ENCODE data around the gene MYO3B. TPM values are rescaled to one million over a fixed set of nuclear protein-coding genes. Genes with fewer than 3 reads are reported as not detected.

MYO3B gene
- total RNA-seq, 1 donor from 2014 or later: 0.17 TPM

DNA sequence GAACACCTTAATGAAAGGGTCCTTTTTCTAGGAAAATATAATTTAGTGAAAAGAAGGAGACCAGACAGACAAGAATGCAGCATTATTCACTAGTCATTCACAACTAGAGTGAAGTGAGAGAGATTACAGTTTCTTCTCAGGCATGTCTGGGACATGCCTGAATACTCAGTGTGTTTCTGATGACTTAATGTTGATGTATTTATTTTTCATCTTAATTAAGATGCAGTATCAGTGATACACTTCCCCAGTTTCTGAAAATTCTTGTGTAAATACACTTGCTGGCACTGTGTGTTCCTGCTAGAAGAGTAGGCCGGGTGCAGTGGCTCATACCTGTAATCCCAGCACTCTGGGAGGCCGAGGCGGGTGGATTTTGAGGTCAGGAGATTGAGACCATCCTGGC lies 143.6 kb downstream of the MYO3B start:
- Histone ChIP-seq H3K27me3 (no peaks in the 10 kb centered on the region), H3K4me1 (no peaks in the 10 kb centered on the region), H3K4me3 (no peak overlapping the region), H3K27ac (no peak overlapping the region), H3K9me3 (no peaks in the 10 kb centered on the region), H3K36me3 (no peaks in the 10 kb centered on the region)
- ATAC-seq: no peak
- TF ChIP-seq, protein P1, sequence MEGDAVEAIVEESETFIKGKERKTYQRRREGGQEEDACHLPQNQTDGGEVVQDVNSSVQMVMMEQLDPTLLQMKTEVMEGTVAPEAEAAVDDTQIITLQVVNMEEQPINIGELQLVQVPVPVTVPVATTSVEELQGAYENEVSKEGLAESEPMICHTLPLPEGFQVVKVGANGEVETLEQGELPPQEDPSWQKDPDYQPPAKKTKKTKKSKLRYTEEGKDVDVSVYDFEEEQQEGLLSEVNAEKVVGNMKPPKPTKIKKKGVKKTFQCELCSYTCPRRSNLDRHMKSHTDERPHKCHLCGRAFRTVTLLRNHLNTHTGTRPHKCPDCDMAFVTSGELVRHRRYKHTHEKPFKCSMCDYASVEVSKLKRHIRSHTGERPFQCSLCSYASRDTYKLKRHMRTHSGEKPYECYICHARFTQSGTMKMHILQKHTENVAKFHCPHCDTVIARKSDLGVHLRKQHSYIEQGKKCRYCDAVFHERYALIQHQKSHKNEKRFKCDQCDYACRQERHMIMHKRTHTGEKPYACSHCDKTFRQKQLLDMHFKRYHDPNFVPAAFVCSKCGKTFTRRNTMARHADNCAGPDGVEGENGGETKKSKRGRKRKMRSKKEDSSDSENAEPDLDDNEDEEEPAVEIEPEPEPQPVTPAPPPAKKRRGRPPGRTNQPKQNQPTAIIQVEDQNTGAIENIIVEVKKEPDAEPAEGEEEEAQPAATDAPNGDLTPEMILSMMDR (IDR thresholded peaks at IDR 0.05): no peak
- DNase-seq: no peak
- intact Hi-C loops (cut with DNase I): no loop called here

DNA sequence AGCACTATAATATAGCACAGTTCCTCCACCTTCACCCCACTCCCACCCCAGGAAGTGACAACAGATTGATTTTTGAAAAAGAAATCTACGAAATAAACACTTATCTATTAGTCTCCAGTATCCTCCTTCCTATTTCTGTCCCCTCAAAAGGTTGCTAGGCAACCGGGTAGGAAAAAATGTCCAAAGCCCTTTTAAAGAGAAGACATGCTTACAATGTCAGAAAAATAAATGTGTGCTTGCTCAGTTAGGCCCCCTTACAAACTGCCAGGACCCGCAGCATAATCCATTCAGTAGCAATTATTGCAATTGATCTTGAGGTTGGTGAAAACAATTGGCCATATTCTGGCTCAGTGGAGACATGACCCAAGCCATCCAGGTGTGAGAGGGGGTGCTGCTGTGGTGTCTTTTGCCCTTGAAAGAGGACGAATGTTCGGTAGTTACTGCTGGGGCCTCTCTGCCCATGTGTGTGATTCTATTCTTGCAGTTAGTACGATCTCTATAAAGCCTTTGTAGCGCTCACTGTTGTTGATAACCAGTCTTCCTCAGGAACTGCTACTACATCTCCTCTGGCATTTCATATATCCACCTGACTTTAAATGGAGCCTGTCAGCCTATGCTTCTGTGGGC lies 144.3 kb downstream of the MYO3B start:
- intact Hi-C loops (cut with DNase I): no loop called here
- no peaks in the 10 kb centered on the region for H3K4me1 ChIP-seq
- no peaks in the 10 kb centered on the region for H3K9me3 ChIP-seq
- DNase-seq: no peak
- H3K27me3 ChIP-seq: no peaks in the 10 kb centered on the region
- no peaks in the 10 kb centered on the region for H3K36me3 ChIP-seq
- no peak overlapping the region for H3K4me3 ChIP-seq
- H3K27ac ChIP-seq: no peak overlapping the region
- ATAC-seq: no peak
- TF ChIP-seq, protein P1 (IDR thresholded peaks at IDR 0.05): no peak

DNA sequence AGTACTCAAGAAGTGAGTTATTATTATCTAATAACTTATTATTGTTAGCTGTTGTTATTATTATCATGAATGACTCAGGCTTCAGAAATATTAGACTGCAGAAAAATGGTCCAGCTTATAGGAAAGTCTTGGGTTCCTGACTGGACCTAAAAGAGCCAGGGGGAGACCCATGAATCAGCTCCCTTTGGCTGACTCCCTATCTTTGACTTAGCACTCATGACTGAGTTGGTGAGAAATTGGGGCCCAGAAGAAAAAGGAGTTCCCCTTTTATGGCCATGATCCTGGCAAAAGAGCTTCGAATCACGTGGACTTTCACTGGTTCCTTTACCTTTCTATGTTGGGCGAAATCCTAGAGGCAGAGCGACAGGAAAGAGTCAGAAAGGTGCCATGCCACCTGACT lies 145.8 kb downstream of the MYO3B start:
- H3K4me3 ChIP-seq: no peak overlapping the region
- no peaks in the 10 kb centered on the region for H3K4me1 ChIP-seq
- TF ChIP-seq, protein P1 (IDR thresholded peaks at IDR 0.05): no peak
- H3K27me3 ChIP-seq: no peaks in the 10 kb centered on the region
- no peaks in the 10 kb centered on the region for H3K36me3 ChIP-seq
- no peak for ATAC-seq
- no peaks in the 10 kb centered on the region for H3K9me3 ChIP-seq
- no peak overlapping the region for H3K27ac ChIP-seq
- intact Hi-C loops (cut with DNase I): no loop called here
- no peak for DNase-seq

DNA sequence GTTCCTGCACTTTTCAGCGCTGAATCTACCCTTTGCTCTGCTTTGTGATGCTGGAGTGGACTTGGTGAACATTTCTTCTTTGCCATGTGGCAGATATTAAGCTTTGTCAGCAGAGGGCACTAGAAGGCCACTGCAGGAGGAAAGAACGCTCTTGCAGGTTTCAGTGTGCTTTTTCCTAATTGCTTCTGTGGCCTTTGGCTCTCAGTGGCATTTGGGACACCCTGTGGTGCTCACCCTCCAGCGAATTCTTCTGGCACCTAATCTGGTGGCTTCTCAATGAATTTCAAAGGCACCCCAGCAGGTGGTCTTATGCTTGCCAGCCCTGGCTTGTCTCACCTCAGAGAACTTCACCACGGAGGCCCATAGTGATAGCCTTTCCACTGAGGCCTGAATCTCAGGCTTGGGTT lies 146.7 kb downstream of the MYO3B start:
- DNase-seq: no peak
- Histone ChIP-seq H3K27me3 (no peaks in the 10 kb centered on the region), H3K4me1 (no peaks in the 10 kb centered on the region), H3K4me3 (no peak overlapping the region), H3K36me3 (no peaks in the 10 kb centered on the region), H3K27ac (no peak overlapping the region), H3K9me3 (no peaks in the 10 kb centered on the region)
- intact Hi-C loops (cut with DNase I): no loop called here
- TF ChIP-seq, protein P1 (IDR thresholded peaks at IDR 0.05): peak; percentile 54
- ATAC-seq: peak; percentile 46

DNA sequence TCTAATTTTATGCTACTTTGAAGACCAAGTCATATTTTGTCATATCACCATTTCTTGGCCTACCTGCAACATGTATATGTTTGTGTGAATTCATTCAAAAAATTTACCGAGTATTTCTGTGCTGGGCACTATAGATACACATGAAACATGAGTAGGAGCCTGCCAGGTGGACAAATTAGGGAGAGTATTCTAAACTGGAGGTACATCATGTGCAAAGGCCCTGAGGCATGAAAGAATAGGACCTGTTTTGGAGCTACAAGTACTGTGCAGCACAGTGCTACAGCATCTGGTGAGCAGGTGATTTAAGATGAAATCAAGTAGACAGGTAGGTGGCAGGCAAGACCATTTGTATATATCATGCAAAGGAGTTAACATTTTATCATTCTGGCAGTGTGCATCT lies 152.9 kb downstream of the MYO3B start:
- Histone ChIP-seq H3K4me3 (no peak overlapping the region), H3K36me3 (no peaks in the 10 kb centered on the region), H3K9me3 (no peaks in the 10 kb centered on the region), H3K4me1 (no peaks in the 10 kb centered on the region), H3K27me3 (no peaks in the 10 kb centered on the region), H3K27ac (no peak overlapping the region)
- intact Hi-C loops (cut with DNase I): no loop called here
- TF ChIP-seq, protein P1 (IDR thresholded peaks at IDR 0.05): no peak
- no peak for ATAC-seq
- no peak for DNase-seq

All from upper lobe of right lung (tissue), 1 donor.